HPDE6-E6E7 (cell line): ENCODE measurements around the gene LRRC36.

ENCODE experiments used
- DNase-seq: peaks from one replicate; pipeline ENCODE4 v3.0.0; 2011; ENCODE audit warnings: missing footprints; ENCODE audit errors: extremely low spot score

The LRRC36 gene

GRCh38 chr16:67294938-67295361, 31.7 kb upstream of the LRRC36 start:
- DNase-seq, result no peak

GRCh38 chr16:67296420-67296819, 30.2 kb upstream of the LRRC36 start:
- DNase-seq, result no peak

GRCh38 chr16:67298277-67298676, 28.3 kb upstream of the LRRC36 start:
- no peak for DNase-seq

DNA sequence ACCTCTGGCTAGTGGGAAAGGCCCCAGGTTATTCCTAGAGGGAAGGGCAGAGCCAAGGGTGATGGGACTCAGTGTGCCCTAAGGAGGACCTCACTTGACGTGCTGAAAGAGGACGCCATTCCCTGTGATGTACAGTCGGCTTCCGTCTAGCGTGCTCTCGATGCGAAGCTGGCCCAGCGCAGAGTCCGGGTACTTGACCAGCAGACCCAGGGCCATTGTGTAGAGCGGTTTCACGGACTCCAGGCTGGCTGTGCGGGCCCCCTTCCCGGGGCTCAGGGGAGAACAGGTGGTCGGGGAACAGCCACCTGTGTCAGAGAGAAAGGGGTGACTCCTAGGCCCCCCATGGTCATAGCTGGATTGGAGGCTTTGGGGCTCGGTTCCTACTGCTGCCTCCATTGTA, 27.3 kb upstream of the LRRC36 start:
- DNase-seq, result no peak

DNA sequence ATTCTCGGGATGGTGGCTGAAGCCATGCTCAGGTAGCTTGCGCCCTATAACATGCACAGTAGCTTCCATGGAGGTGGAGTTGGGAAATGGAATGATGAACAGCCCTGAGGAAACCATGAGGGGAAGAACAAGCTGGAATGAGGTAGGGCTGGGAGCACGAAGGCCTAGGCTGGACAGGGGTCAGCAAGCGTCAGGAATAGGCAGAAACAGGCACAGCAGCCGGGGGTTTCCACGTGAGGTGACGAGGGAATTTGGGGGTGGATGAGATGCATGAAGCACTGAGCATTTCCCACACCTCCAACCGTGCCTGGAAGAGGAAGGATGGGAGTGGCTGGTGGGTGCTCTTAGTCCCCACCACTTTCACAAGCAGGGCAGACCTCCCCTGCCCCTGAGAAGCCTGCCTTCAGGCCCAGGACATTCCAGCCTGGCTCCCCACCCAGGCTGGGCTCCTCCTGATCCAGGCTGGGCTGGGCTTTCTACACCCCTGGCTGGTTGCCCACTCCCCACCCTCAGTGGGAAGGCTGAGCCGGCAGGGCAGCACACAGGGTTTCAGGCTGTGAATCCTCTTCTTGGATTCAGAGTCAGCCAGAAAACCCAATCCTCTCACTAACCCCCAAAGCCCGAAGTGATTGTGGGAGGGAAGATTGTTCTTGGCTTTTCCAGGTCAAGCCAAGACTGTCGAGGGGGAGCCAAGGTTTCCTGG, 25.4 kb upstream of the LRRC36 start:
- no peak for DNase-seq

DNA sequence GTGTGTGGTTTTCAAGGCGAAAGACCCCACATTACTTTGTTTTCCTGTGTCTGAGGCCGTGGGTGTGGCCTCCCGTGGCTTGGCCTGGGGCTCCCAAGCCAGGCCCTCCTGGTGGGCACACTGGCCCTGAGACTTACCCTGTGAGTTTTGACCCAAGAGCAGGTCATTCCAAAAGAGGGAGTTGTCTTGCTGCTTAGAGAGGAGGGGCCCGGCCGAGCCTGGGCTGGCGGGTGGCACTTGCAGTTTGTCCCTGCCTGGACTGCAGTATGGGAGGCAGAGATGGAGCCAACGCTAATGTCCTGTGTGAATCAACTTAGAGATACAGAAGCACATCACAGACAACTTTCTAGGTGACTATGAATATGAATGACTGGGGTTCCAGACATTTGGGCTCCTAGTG, 24.5 kb upstream of the LRRC36 start:
- no peak for DNase-seq

- DNase-seq, result no peak
These were observed 23.6 kb upstream of the LRRC36 start for GRCh38 chr16:67302970-67303369.

- no peak for DNase-seq
These were observed 22.6 kb upstream of the LRRC36 start for GRCh38 chr16:67304020-67304419.

GRCh38 chr16:67305216-67306071, 21.2 kb upstream of the LRRC36 start:
- DNase-seq, result no peak

DNA sequence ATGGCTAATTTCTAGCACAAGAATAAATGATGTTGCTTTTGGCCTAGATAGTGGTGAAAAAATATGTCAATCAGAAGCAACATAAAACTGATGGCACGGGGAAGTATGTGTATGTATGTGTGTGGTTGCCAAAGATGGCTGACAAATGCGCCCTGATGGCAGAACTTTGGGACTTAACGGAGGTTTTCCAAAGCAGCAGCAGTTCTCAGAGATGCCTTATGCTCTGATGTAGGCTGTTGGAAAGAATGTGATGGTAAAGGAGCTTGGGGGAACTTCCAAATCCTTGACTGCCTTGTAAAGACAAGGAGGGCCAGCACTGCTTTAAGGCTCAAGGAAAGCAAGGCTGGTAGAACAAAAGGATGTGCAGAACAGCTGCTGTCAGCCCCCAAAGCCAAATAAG, 16.1 kb upstream of the LRRC36 start:
- no peak for DNase-seq

DNA sequence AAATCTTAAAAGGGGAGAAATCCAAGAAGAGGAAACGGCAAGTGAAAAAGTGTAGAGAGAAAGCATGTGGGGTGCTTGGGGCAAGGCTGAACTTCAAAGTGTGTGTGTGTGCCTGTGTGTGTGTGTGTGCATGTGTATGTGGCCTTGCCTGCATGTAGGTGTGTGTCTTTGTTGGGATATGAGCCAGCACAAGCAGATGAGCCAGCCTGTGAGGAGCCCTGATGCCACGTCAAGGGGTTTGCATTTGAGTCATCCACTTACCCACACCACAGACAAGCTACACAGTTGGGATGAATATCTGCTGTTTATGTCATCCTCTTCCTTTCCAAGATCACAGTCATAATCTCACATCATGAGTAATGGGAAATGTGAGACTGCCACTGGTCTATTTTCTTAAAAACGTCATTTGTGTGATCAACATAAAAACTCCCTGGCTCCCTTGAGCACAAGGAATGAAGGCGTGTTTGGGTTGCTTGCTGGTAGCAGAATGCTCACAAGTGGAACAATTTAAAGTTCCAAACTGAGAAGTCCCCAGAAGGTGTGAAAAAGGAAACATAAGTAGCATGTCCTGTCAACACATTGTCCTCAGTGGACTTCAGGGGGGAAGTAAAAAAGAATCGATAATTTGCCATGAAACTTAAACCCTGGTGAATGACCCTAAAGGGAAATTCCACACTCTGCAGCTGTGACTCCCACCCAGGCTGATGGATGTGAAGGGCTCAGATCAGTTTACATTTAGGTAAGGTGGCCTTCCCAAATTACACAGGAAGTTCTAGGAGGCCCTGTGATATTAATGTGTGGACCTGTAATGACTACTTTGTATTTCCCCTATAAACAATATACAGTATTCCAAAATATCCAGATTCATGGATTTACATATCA, 14.8 kb upstream of the LRRC36 start:
- peak; percentile 100 for DNase-seq

GRCh38 chr16:67312719-67313118, 13.9 kb upstream of the LRRC36 start:
- DNase-seq, result no peak

GRCh38 chr16:67317853-67318252, 8.8 kb upstream of the LRRC36 start:
- no peak for DNase-seq

DNA sequence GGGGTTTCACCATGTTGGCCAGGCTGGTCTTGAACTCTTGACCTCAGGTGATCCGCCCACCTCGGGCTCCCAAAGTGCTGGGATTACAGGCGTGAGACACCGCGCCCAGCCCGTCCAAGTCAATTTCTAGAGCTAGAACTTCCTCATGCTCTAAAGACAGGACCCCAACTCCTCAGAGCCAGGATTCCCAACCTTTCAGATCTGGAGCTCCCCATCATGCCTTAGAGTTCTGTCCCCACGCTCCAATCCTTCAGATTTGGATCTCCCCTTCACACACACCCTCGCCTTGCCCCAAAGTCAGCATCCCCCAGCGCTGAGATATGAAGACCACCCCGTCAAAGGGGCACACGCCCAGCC, 522 bp upstream of the LRRC36 start:
- no peak for DNase-seq

- DNase-seq, result no peak
These were observed 1.1 kb downstream of the LRRC36 start for GRCh38 chr16:67327743-67328142.

DNA sequence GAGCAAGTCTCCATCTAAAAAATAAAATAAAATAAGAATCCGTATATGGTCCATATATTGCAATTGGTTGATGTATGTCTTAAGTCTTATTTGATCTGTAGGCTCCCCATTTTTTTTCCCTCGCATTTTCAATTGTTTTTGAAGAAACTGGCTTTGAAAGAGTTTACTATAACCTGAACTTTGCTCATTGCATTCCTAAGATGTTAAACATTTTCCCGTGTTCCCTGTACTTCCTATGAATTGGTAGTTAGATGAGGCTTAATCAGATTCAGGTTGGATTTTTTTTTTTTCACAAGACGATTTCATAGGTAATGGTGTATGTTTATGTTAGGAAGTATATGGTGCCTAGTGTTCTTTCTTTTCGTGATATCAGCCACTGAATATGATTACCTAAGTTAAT, 3.3 kb downstream of the LRRC36 start:
- DNase-seq, result no peak

DNA sequence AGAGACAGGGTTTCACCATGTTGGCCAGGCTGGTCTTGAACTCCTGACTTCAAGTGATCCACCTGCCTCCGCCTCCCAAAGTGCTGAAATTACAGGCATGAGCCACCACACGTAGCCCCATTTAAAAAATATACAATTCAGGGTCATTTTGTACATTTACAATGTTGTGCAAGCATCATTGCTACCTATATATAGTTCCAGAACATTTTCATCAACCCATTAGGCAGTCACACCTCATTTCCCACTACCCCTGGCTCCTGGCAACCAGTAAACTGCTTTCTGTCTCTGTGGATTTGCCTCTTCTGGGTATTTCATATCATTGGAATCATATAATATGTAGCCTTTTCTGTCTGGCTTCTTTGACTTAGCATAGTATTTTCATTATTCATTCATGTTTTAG, 6.7 kb downstream of the LRRC36 start:
- DNase-seq, result no peak

- DNase-seq, result no peak
These were observed 9.5 kb downstream of the LRRC36 start for GRCh38 chr16:67336116-67336515.

DNA sequence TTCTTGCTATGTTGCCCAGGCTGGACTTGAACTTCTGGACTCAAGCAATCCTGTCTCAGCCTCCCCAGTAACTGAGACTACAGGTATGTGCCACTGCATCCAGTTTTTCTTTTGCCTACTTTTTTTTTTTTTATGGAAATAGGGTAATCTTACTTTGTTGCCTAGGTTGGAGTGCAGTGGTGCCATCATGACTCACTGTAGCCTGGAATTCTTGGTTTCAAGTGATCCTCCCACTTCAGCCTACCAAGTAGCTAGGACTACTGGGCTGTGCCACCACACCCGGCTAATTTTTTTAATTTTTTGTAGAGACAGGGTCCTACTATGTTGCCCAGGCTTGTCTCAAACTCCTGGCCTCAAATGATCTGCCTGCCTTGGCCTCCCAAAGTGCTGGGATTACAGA, 10.0 kb downstream of the LRRC36 start:
- no peak for DNase-seq

GRCh38 chr16:67339453-67339852, 12.8 kb downstream of the LRRC36 start:
- DNase-seq, result no peak

- DNase-seq, result no peak
These were observed 14.6 kb downstream of the LRRC36 start for GRCh38 chr16:67341250-67341649.

DNA sequence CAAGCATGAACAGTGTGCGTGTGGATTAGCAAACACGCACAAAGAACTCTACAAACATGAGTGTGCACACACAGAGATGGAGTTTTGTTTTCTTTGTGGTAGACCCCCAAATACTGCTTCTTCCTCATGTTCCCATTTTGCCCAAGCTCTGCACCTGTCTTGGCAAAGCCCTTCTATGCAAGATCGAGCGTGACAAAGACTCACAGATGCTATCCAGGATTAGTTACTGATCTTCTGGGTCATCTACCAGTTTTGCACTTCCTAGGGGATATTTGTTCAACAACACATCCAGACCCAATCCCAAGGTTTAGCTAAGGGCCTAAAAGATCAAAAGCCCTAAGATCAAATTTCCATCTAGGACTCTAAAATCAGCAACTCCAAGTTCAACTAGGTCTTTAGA, 16.0 kb downstream of the LRRC36 start:
- DNase-seq, result no peak
